Neural progenitor cell (in vitro differentiated cells): ENCODE results near the gene S100A6. TPM values are rescaled to one million over a fixed set of nuclear protein-coding genes. Genes with fewer than 3 reads are reported as not detected.
"Not testable (repeated sequence)": the region's sequence is repeated elsewhere in the genome, so short reads cannot be mapped to it uniquely, and the experiment has no call there.

Source experiments
- DNase-seq: peaks from one replicate; pipeline ENCODE4 v3.0.0-alpha.2; 2016; ENCODE audit warnings: low spot score
- H2AFZ ChIP-seq: fragments of 200-600 bp; sonication (generic); replicated peaks from 2 replicates; pipeline ENCODE4 v1.6.1; 2016; ENCODE audit warnings: antibody characterized with exemption
- H3F3A ChIP-seq: fragments of 200-600 bp; sonication (generic); 2 replicates; pipeline ENCODE4 v1.6.1; 2016; ENCODE audit warnings: antibody characterized with exemption, low read depth
- H3K27ac ChIP-seq: fragments of 200-600 bp; sonication (generic); 2 replicates; pipeline ENCODE4 v1.5.1; 2016; ENCODE audit warnings: mild to moderate bottlenecking
- H3K27me3 ChIP-seq: fragments of 200-600 bp; sonication (generic); 2 replicates; pipeline ENCODE4 v1.6.1; 2016; ENCODE audit warnings: mild to moderate bottlenecking, moderate library complexity
- H3K36me3 ChIP-seq: fragments of 200-600 bp; sonication (generic); 2 replicates; pipeline ENCODE4 v1.5.1; 2016
- H3K4me1 ChIP-seq: fragments of 200-600 bp; sonication (generic); 2 replicates; pipeline ENCODE4 v1.6.1; 2016; ENCODE audit warnings: mixed run types
- H3K4me2 ChIP-seq: fragments of 200-600 bp; sonication (generic); 2 replicates; pipeline ENCODE4 v1.6.1; 2016
- H3K4me3 ChIP-seq: fragments of 200-600 bp; sonication (generic); 2 replicates; pipeline ENCODE4 v1.5.1; 2016
- H3K79me2 ChIP-seq: fragments of 200-600 bp; sonication (generic); 2 replicates; pipeline ENCODE4 v1.6.1; 2016; ENCODE audit warnings: low read depth
- H3K9ac ChIP-seq: fragments of 200-600 bp; sonication (generic); 2 replicates; pipeline ENCODE4 v1.6.1; 2016
- H3K9me3 ChIP-seq: fragments of 200-600 bp; sonication (generic); 2 replicates; pipeline ENCODE4 v1.5.1; 2016; ENCODE audit warnings: low read depth
- H4K20me1 ChIP-seq: fragments of 200-600 bp; sonication (generic); 2 replicates; pipeline ENCODE4 v1.6.1; 2016; ENCODE audit warnings: low read depth
- H3K27ac Mint-ChIP-seq: 3 replicates; pipeline ENCODE4 v1.8.0; 2021; ENCODE audit warnings: mixed read lengths
- H3K27me3 Mint-ChIP-seq: 2 replicates; pipeline ENCODE4 v1.8.0; 2022; ENCODE audit warnings: low read depth, mild to moderate bottlenecking, inconsistent platforms, moderate library complexity, mixed read lengths; ENCODE audit not compliant: insufficient read depth
- H3K36me3 Mint-ChIP-seq: 3 replicates; pipeline ENCODE4 v1.8.0; 2021; ENCODE audit warnings: mixed read lengths
- H3K4me1 Mint-ChIP-seq: 3 replicates; pipeline ENCODE4 v1.8.0; 2021; ENCODE audit warnings: mixed read lengths
- H3K4me3 Mint-ChIP-seq: 3 replicates; pipeline ENCODE4 v1.8.0; 2021; ENCODE audit warnings: mild to moderate bottlenecking, moderate library complexity, mixed read lengths
- H3K9me3 Mint-ChIP-seq: 3 replicates; pipeline ENCODE4 v1.8.0; 2020; ENCODE audit warnings: mixed read lengths
- EZH2 ChIP-seq: fragments of 200-600 bp; sonication (generic); IDR thresholded peaks from 2 replicates; pipeline ENCODE4 v1.6.1; 2017; ENCODE audit warnings: antibody characterized with exemption, mild to moderate bottlenecking, moderate library complexity
- EZH2phosphoT487 ChIP-seq: fragments of 200-600 bp; sonication (generic); IDR thresholded peaks from 2 replicates; pipeline ENCODE4 v1.6.1; 2017; ENCODE audit warnings: antibody characterized with exemption
- total RNA-seq: library from RNA; depleted of rRNA; stranded (reverse); fragments of >200 nt; gene quantifications from 2 replicates; pipeline ENCODE4 v1.2.3, GENCODE V29; 2015; ENCODE audit warnings: low replicate concordance
- TF ChIP-seq, protein P1 (sequence below): fragments of 200-600 bp; sonication (generic); IDR thresholded peaks from 2 replicates; pipeline ENCODE4 v1.5.1; 2017; ENCODE audit warnings: antibody characterized with exemption, mild to moderate bottlenecking

The S100A6 gene
- 0.34 TPM in 1 of 2 replicates, not detected in the other for total RNA-seq

DNA sequence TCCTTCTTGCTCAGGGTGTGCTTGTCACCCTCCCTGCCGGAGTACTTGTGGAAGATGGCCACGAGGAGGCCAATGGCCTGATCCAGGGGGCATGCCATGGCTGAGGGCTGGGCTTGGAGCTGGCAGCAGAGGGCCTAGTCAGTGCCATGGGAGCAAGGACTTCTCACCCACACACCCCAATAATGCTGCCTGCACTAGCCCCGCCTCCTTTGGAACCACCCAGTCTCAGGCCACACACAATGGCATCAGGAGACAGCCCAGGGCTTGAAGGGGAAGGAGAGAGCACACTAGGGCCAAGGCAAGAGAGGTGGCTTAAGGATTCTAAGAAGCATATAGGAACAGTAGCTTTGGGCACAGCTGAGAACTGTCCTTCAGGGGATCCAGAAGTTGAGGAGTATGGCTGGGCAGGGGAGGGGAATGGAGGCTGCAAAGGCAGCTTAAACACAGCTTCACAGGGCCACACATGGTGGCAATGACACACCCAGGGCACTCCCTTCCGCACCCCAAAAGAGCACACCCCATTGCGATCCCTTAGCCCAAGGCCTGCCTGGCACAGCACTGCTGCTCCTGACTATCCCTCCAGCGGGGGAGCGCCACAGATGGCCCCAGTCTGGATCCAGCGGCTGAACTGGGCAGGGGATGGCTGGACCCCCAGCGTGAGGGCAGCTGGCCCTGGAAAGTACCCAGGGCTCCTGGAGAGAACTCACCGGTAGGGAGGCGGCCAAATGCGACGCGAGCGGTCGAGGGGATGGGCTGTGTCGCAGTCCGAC is at the start of gene S100A6:
TSS of gene S100A6 (minus strand) at position 750 of the 770 bp plus-strand sequence. CDS start at position 98, 652 bp downstream.
- Histone ChIP-seq H2AFZ (no peak within 1 kb of the TSS), H3F3A (peaks cover 15% of the 10 kb centered on the region), H3K27me3 (no peaks in the 10 kb centered on the region), H3K4me3 (peak within 1 kb of the TSS; percentile 17), H3K27ac (no peak within 1 kb of the TSS), H3K9me3 (no peaks in the 10 kb centered on the region), H3K79me2 (no peaks in the 10 kb centered on the region), H3K36me3 (no peaks in the 10 kb centered on the region), H3K4me2 (peak within 1 kb of the TSS; percentile 57), H3K4me1 (peaks cover 22% of the 10 kb centered on the region), H3K9ac (no peak within 1 kb of the TSS), H4K20me1 (no peaks in the 10 kb centered on the region)
- Mint-ChIP-seq H3K4me1 (peaks cover 39% of the 10 kb centered on the region), H3K9me3 (peaks cover 2% of the 10 kb centered on the region), H3K4me3 (no peak within 1 kb of the TSS), H3K36me3 (no peaks in the 10 kb centered on the region), H3K27me3 (peaks cover 9% of the 10 kb centered on the region), H3K27ac (peak within 1 kb of the TSS; percentile 79)
- no peak for TF ChIP-seq EZH2phosphoT487
- DNase-seq, result no peak

DNA sequence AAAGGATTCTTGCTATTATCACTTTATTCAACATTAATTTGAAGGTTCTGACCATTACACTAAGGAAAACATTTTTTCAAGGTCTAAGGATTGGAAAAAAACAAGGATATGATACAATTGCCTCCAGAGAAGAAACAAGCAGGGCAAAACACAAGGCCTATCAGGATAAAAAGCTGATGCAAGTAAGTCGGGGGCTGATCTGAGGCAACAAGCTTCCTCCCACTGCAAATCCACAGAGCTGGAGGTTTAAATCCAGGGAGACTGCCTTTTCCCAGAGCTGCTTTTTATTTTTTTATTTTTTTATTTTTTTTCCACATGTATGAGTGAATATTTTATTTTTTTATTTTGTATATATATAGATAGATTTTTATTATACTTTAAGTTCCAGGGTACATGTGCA is 49.2 kb upstream of the S100A6 start:
- Histone ChIP-seq H3K4me3 (no peak overlapping the region), H3F3A (peaks cover 7% of the 10 kb centered on the region), H2AFZ (no peak overlapping the region), H3K27me3 (no peaks in the 10 kb centered on the region), H3K9ac (no peak overlapping the region), H3K27ac (no peak overlapping the region), H3K9me3 (no peaks in the 10 kb centered on the region), H3K36me3 (no peaks in the 10 kb centered on the region), H4K20me1 (no peaks in the 10 kb centered on the region), H3K79me2 (no peaks in the 10 kb centered on the region), H3K4me1 (peaks cover 19% of the 10 kb centered on the region), H3K4me2 (no peak overlapping the region)
- Mint-ChIP-seq H3K27me3 (peaks cover 2% of the 10 kb centered on the region), H3K4me1 (peaks cover 18% of the 10 kb centered on the region), H3K9me3 (peaks cover 4% of the 10 kb centered on the region), H3K36me3 (no peaks in the 10 kb centered on the region), H3K27ac (no peak overlapping the region), H3K4me3 (no peak overlapping the region)
- no peak for DNase-seq
- TF ChIP-seq, protein P1, sequence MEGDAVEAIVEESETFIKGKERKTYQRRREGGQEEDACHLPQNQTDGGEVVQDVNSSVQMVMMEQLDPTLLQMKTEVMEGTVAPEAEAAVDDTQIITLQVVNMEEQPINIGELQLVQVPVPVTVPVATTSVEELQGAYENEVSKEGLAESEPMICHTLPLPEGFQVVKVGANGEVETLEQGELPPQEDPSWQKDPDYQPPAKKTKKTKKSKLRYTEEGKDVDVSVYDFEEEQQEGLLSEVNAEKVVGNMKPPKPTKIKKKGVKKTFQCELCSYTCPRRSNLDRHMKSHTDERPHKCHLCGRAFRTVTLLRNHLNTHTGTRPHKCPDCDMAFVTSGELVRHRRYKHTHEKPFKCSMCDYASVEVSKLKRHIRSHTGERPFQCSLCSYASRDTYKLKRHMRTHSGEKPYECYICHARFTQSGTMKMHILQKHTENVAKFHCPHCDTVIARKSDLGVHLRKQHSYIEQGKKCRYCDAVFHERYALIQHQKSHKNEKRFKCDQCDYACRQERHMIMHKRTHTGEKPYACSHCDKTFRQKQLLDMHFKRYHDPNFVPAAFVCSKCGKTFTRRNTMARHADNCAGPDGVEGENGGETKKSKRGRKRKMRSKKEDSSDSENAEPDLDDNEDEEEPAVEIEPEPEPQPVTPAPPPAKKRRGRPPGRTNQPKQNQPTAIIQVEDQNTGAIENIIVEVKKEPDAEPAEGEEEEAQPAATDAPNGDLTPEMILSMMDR, result no peak
- no peak for TF ChIP-seq EZH2
- TF ChIP-seq EZH2phosphoT487, result no peak

DNA sequence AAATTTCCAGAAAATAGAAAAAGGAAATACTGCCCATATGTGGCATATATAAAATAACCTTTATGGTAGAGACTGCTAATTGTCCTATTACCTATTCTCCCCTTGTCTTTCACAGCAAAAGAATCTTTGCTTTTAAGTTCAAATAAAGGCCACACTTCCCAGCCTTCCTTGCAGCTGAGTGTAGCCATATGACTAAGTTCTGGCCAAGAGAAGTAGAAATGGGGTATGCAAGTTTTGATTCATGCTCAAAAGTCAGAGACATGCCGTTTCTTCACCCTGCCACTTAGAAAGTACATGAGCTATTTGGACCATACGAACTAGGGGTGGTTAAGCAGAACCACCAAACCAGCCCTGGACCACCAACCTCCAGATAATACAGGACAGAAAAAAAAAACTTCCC is 48.2 kb upstream of the S100A6 start:
- no peaks in the 10 kb centered on the region for H4K20me1 ChIP-seq
- H3K27me3 ChIP-seq, result no peaks in the 10 kb centered on the region
- H3K79me2 ChIP-seq, result no peaks in the 10 kb centered on the region
- Mint-ChIP-seq H3K9me3 (peaks cover 4% of the 10 kb centered on the region), H3K36me3 (no peaks in the 10 kb centered on the region), H3K27ac (no peak overlapping the region), H3K4me3 (no peak overlapping the region), H3K4me1 (peaks cover 21% of the 10 kb centered on the region), H3K27me3 (peaks cover 2% of the 10 kb centered on the region)
- H3K36me3 ChIP-seq, result no peaks in the 10 kb centered on the region
- H3K9me3 ChIP-seq, result no peaks in the 10 kb centered on the region
- peaks cover 15% of the 10 kb centered on the region for H3F3A ChIP-seq
- peaks cover 23% of the 10 kb centered on the region for H3K4me1 ChIP-seq
- no peak overlapping the region for H3K4me3 ChIP-seq
- no peak overlapping the region for H2AFZ ChIP-seq
- no peak overlapping the region for H3K9ac ChIP-seq
- H3K27ac ChIP-seq, result no peak overlapping the region
- TF ChIP-seq EZH2phosphoT487 (no peak), EZH2 (no peak)
- TF ChIP-seq, protein P1, result no peak
- DNase-seq, result no peak
- H3K4me2 ChIP-seq, result peak overlapping the region; percentile 45

DNA sequence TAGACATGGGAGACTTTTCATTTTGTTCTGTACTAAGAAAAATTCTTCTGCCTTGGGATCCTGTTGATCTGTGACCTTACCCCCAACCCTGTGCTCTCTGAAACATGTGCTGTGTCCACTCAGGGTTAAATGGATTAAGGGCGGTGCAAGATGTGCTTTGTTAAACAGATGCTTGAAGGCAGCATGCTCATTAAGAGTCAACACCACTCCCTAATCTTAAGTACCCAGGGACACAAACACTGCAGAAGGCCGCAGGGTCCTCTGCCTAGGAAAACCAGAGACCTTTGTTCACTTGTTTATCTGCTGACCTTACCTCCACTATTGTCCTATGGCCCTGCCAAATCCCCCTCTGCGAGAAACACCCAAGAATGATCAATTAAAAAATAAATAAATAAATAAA is 47.7 kb upstream of the S100A6 start:
- H3K27me3 Mint-ChIP-seq, H3K27ac ChIP-seq, H3K4me3 ChIP-seq, DNase-seq, H3K9ac ChIP-seq, H3K36me3 Mint-ChIP-seq, H2AFZ ChIP-seq, H3K27me3 ChIP-seq, H3K27ac Mint-ChIP-seq, H3K36me3 ChIP-seq, H3K4me3 Mint-ChIP-seq, H4K20me1 ChIP-seq, H3K9me3 Mint-ChIP-seq, H3K9me3 ChIP-seq, H3K79me2 ChIP-seq: not testable (repeated sequence)
- H3K4me2 ChIP-seq, result peak overlapping the region; percentile 45
- peaks cover 28% of the 10 kb centered on the region for H3K4me1 ChIP-seq
- peaks cover 19% of the 10 kb centered on the region for H3F3A ChIP-seq
- H3K4me1 Mint-ChIP-seq, result peaks cover 26% of the 10 kb centered on the region

DNA sequence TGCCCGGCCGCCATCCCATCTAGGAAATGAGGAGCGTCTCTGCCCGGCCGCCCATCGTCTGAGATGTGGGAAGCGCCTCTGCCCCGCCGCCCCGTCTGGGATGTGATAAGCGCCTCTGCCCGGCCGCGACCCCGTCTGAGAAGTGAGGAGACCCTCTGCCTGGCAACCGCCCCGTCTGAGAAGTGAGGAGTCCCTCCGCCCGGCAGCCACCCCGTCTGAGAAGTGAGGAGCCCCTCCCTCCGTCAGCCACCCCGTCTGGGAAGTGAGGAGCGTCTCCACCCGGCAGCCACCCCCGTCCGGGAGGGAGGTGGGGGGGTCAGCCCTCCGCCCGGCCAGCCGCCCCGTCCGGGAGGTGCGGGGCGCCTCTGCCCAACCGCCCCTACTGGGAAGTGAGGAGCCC is 47.0 kb upstream of the S100A6 start:
- H3K9me3 ChIP-seq, H3K36me3 ChIP-seq, H3K4me3 Mint-ChIP-seq, H3K27me3 Mint-ChIP-seq, H3K36me3 Mint-ChIP-seq, H3K27ac ChIP-seq, H2AFZ ChIP-seq, H3K9me3 Mint-ChIP-seq, H3K4me3 ChIP-seq, H3K27ac Mint-ChIP-seq, H3K27me3 ChIP-seq, H3K4me2 ChIP-seq, H3K9ac ChIP-seq, H3K79me2 ChIP-seq, H4K20me1 ChIP-seq, DNase-seq: not testable (repeated sequence)
- H3F3A ChIP-seq, result peaks cover 20% of the 10 kb centered on the region
- peaks cover 35% of the 10 kb centered on the region for H3K4me1 ChIP-seq
- H3K4me1 Mint-ChIP-seq, result peaks cover 32% of the 10 kb centered on the region
